ENCODE measurements around the gene ZNF513.

ZNF513 gene

DNA sequence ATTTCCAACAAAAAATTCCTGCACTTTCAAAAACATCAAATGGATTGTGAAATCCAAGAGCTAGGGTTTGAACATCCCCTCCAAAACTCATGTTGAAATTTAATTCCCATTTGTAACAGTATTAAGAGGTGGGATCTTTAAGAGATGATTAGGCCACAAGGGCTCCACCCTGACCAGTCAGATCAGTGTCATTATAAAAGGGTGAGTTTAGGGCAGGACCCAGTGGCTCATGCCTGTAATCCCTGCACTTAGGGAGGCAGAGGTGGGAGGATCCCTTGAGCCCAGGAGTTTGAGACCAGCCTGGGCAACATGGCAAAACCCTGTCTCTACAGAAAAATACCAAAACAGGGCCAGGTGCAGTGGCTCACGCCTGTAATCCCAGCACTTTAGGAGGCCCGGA, 32.9 kb downstream of the ZNF513 start:
- no peak overlapping the region for H3K4me3 ChIP-seq (ENCODE audit: low read length)
- H3K36me3 ChIP-seq (replicated peaks; ENCODE audit: low read depth, low read length): peaks cover 22% of the 10 kb centered on the region
- H3K4me2 ChIP-seq (ENCODE audit: low read length): no peak overlapping the region
- H3K27me3 ChIP-seq (ENCODE audit: low read depth, low read length): no peaks in the 10 kb centered on the region
- H3K9me3 ChIP-seq (ENCODE audit: insufficient read depth, low read length): no peaks in the 10 kb centered on the region
- H4K20me1 ChIP-seq (ENCODE audit: insufficient read depth, low read length): peaks cover 26% of the 10 kb centered on the region
- peaks cover 88% of the 10 kb centered on the region for H3K79me2 ChIP-seq (ENCODE audit: low read length)
- H2AFZ ChIP-seq (ENCODE audit: low read depth, low read length): no peak overlapping the region
- no peaks in the 10 kb centered on the region for H3K4me1 ChIP-seq (ENCODE audit: low read length)
- no peak for TF ChIP-seq EZH2phosphoT487 (IDR thresholded peaks at IDR 0.05; ENCODE audit: low read depth)
- TF ChIP-seq, protein P1, sequence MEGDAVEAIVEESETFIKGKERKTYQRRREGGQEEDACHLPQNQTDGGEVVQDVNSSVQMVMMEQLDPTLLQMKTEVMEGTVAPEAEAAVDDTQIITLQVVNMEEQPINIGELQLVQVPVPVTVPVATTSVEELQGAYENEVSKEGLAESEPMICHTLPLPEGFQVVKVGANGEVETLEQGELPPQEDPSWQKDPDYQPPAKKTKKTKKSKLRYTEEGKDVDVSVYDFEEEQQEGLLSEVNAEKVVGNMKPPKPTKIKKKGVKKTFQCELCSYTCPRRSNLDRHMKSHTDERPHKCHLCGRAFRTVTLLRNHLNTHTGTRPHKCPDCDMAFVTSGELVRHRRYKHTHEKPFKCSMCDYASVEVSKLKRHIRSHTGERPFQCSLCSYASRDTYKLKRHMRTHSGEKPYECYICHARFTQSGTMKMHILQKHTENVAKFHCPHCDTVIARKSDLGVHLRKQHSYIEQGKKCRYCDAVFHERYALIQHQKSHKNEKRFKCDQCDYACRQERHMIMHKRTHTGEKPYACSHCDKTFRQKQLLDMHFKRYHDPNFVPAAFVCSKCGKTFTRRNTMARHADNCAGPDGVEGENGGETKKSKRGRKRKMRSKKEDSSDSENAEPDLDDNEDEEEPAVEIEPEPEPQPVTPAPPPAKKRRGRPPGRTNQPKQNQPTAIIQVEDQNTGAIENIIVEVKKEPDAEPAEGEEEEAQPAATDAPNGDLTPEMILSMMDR (IDR thresholded peaks at IDR 0.05; ENCODE audit: low read depth, low read length): no peak
- no peak overlapping the region for H3K27ac ChIP-seq (ENCODE audit: low read length)
- H3K9ac ChIP-seq (ENCODE audit: low read length): no peak overlapping the region

DNA sequence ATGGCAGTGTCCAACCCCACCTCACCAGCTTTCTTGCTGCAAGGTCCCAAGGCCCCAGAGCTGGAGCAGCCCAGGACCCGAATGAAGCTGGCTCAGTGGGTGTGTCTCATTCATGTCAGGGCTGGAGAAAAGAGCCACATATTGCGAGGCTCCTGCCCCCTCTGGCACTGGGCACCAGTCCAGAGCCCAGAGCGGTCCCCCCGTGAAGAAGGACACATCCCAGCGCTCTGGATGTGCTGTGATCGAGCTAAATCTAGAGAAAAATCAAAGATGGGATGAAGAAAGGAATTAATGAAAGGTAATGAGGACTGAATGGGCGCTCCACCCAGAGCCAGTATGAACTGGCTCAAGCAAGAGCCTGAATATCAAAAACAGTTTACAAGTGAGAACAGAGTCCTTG, 44.4 kb downstream of the ZNF513 start:
- H3K27ac ChIP-seq (ENCODE audit: low read length): no peak overlapping the region
- no peaks in the 10 kb centered on the region for H3K9me3 ChIP-seq (ENCODE audit: insufficient read depth, low read length)
- no peak overlapping the region for H3K4me3 ChIP-seq (ENCODE audit: low read length)
- no peaks in the 10 kb centered on the region for H4K20me1 ChIP-seq (ENCODE audit: insufficient read depth, low read length)
- H3K27me3 ChIP-seq (ENCODE audit: low read depth, low read length): no peaks in the 10 kb centered on the region
- TF ChIP-seq EZH2phosphoT487 (IDR thresholded peaks at IDR 0.05; ENCODE audit: low read depth): no peak
- H3K4me1 ChIP-seq (ENCODE audit: low read length): no peaks in the 10 kb centered on the region
- H3K36me3 ChIP-seq (replicated peaks; ENCODE audit: low read depth, low read length): peaks cover 55% of the 10 kb centered on the region
- H3K9ac ChIP-seq (ENCODE audit: low read length): no peak overlapping the region
- no peaks in the 10 kb centered on the region for H3K79me2 ChIP-seq (ENCODE audit: low read length)
- H2AFZ ChIP-seq (ENCODE audit: low read depth, low read length): no peak overlapping the region
- H3K4me2 ChIP-seq (ENCODE audit: low read length): no peak overlapping the region

- no peak overlapping the region for H3K4me2 ChIP-seq (ENCODE audit: low read length)
- no peak overlapping the region for H3K9ac ChIP-seq (ENCODE audit: low read length)
- H4K20me1 ChIP-seq (ENCODE audit: insufficient read depth, low read length): no peaks in the 10 kb centered on the region
- H3K9me3 ChIP-seq (ENCODE audit: insufficient read depth, low read length): no peaks in the 10 kb centered on the region
- H3K27me3 ChIP-seq (ENCODE audit: low read depth, low read length): no peaks in the 10 kb centered on the region
- H2AFZ ChIP-seq (ENCODE audit: low read depth, low read length): no peak overlapping the region
- H3K27ac ChIP-seq (ENCODE audit: low read length): no peak overlapping the region
- H3K36me3 ChIP-seq (replicated peaks; ENCODE audit: low read depth, low read length): peaks cover 58% of the 10 kb centered on the region
- TF ChIP-seq, protein P1 (IDR thresholded peaks at IDR 0.05; ENCODE audit: low read depth, low read length): no peak
- TF ChIP-seq EZH2phosphoT487 (IDR thresholded peaks at IDR 0.05; ENCODE audit: low read depth): no peak
- H3K4me3 ChIP-seq (ENCODE audit: low read length): no peak overlapping the region
- H3K79me2 ChIP-seq (ENCODE audit: low read length): no peaks in the 10 kb centered on the region
- no peaks in the 10 kb centered on the region for H3K4me1 ChIP-seq (ENCODE audit: low read length)
These were observed 45.2 kb downstream of the ZNF513 start for GRCh38 chr2:27335311-27335710.

Data from OCI-LY3 (cell line).